ENCODE measurements around the gene STX1B. TPM values are rescaled to one million over a fixed set of nuclear protein-coding genes. Genes with fewer than 3 reads are reported as not detected.
"Not testable (repeated sequence)": the region's sequence is repeated elsewhere in the genome, so short reads cannot be mapped to it uniquely, and the experiment has no call there.

The STX1B gene
- total and polyA plus RNA-seq, 2 donors (not counting 3 experiments of a cell fraction or from before 2014, with no cell fraction given): 0.11 to 0.14 TPM

DNA sequence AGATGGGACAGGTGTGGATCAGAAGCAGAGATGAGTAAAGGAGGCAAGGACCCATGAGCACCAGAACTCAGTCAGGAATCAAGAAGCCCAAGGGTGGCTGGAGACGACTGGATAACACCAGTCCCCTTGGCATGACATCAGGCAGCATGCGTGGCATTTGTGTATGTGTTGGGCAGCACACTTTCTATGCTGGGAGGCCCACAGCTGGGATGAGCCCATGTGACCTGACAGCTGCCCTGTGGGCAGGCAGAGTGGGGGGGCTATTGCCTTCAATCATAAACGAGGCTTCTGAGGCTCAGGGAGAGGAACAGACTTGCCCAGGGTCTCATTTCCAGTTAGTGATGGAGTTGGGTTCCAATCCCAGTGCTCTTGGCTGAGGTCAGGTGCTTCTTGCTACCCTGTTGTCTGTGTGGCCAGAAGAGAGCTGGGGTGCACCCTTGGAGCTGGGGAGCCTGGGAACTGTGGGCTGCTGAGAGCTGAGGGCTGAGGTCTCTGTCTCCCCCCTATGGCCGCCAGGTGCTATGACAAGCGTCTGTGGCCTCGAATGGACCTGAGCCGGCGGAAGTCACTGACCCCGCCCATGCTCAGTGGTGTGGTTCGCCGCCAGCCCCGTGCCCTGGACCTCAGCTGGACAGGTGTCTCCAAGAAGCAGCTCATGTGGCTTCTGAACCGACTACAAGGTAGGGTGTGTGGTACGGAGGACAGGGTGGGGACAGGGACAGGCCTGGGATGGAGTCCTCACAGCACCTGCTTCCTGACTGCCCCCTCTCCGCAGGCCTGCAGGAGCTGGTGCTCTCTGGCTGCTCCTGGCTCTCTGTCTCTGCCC lies 68.6 kb downstream of the STX1B start:
- Histone ChIP-seq H3K4me1 (ENCODE audit: control insufficient read depth, extremely low read depth, insufficient read depth, low read length) (peaks cover 2% of the 10 kb centered on the region), H3K9me3 (replicated peaks; ENCODE audit: control insufficient read depth, insufficient read depth, low read length) (no peaks in the 10 kb centered on the region), H2AFZ (ENCODE audit: low read depth, low read length) (no peak overlapping the region), H3K4me3 (replicated peaks in 1 of 3; ENCODE audit: insufficient read depth in 1 of 3, low read depth in 1 of 3, low read length in 3 of 3) (no peak overlapping the region), H3K27me3 (ENCODE audit: control insufficient read depth in 2 of 2, insufficient read depth in 2 of 2, low read length in 2 of 2) (no peaks in the 10 kb centered on the region), H3K9me1 (replicated peaks; ENCODE audit: control insufficient read depth, extremely low read depth, insufficient read depth, low read length) (no peaks in the 10 kb centered on the region), H3K36me3 (ENCODE audit: control insufficient read depth in 2 of 2, extremely low read depth in 1 of 2, insufficient read depth in 2 of 2, low read length in 2 of 2) (peaks cover 4 to 30% of the 10 kb centered on the region in 2 experiments), H3K27ac (ENCODE audit: insufficient read depth, low read depth, low read length) (no peak overlapping the region), H3K4me2 (ENCODE audit: insufficient read depth, low read length) (no peak overlapping the region), H3K9ac (replicated peaks; ENCODE audit: extremely low read depth, insufficient read depth, low read length) (no peak overlapping the region), H4K20me1 (replicated peaks; ENCODE audit: control insufficient read depth, extremely low read depth, insufficient read depth, low read length) (no peaks in the 10 kb centered on the region), H3K79me2 (ENCODE audit: control insufficient read depth, insufficient read depth, low read length) (no peaks in the 10 kb centered on the region)
- BruUV-seq (replicated peaks): no TSS peak
- TF ChIP-seq POLR2A (IDR thresholded peaks at IDR 0.05; ENCODE audit: low read depth, low read length): no peak
- TF ChIP-seq, protein P1, sequence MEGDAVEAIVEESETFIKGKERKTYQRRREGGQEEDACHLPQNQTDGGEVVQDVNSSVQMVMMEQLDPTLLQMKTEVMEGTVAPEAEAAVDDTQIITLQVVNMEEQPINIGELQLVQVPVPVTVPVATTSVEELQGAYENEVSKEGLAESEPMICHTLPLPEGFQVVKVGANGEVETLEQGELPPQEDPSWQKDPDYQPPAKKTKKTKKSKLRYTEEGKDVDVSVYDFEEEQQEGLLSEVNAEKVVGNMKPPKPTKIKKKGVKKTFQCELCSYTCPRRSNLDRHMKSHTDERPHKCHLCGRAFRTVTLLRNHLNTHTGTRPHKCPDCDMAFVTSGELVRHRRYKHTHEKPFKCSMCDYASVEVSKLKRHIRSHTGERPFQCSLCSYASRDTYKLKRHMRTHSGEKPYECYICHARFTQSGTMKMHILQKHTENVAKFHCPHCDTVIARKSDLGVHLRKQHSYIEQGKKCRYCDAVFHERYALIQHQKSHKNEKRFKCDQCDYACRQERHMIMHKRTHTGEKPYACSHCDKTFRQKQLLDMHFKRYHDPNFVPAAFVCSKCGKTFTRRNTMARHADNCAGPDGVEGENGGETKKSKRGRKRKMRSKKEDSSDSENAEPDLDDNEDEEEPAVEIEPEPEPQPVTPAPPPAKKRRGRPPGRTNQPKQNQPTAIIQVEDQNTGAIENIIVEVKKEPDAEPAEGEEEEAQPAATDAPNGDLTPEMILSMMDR (IDR thresholded peaks at IDR 0.05; ENCODE audit: extremely low read depth in 1 of 2, insufficient read depth in 1 of 2, low read depth in 1 of 2, low read length in 2 of 2): peak; percentile 90 to 96
- TF ChIP-seq, protein P2, sequence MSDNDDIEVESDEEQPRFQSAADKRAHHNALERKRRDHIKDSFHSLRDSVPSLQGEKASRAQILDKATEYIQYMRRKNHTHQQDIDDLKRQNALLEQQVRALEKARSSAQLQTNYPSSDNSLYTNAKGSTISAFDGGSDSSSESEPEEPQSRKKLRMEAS (IDR thresholded peaks at IDR 0.05; ENCODE audit: insufficient read depth, insufficient read length): no peak
- dilution Hi-C loops (cut with MboI; ENCODE audit: extremely low pct_ligation_motif_present, low sequenced_read_pairs) (no loop called here), intact Hi-C loops (cut with micrococcal nuclease) (loop anchor here (1.0 kb wide), 2 partner anchors 20 to 98 kb away; no protein-coding TSS in a partner anchor)
- DNase-seq (ENCODE audit: low read depth, low spot score): peak; percentile 75
- FAIRE-seq: peak; percentile 85
- CTCF ChIA-PET: interaction anchor here (0.9 to 6.7 kb wide), 12 partner anchors 9 to 927 kb away, joined by 3 to 60 read pairs (median 4); partner anchors contain the start of genes FBXL19 and ZNF629
- POLR2A ChIA-PET: interaction anchor here (0.6 to 1.6 kb wide), 2 partner anchors 11 to 241 kb away, joined by 3 read pairs; no protein-coding TSS in a partner anchor

DNA sequence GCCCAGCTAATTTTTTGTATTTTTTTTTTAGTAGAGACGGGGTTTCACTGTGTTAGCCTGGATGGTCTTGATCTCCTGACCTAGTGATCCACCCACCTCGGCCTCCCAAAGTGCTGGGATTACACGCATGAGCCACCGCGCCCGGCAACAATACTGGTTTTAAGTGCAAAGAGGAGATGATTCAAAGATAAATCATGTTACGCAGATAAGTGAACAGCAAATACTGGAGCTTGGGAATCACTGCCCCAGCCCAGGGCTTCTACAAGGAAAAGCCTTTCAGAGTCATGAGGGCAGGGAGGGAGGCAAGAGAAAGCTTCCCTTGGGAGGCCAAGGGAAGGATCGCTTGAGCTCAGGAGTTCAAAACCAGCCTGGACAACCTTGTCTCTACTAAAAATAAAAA lies 70.9 kb downstream of the STX1B start:
- BruUV-seq (replicated peaks); H3K79me2 ChIP-seq (ENCODE audit: control insufficient read depth, insufficient read depth, low read length); H3K9me1 ChIP-seq (replicated peaks; ENCODE audit: control insufficient read depth, extremely low read depth, insufficient read depth, low read length); H3K4me3 ChIP-seq (replicated peaks in 1 of 3; ENCODE audit: insufficient read depth in 1 of 3, low read depth in 1 of 3, low read length in 3 of 3); FAIRE-seq; H3K9ac ChIP-seq (replicated peaks; ENCODE audit: extremely low read depth, insufficient read depth, low read length); dilution Hi-C loops (cut with MboI; ENCODE audit: extremely low pct_ligation_motif_present, low sequenced_read_pairs); H3K4me1 ChIP-seq (ENCODE audit: control insufficient read depth, extremely low read depth, insufficient read depth, low read length); H3K9me3 ChIP-seq (replicated peaks; ENCODE audit: control insufficient read depth, insufficient read depth, low read length); DNase-seq (ENCODE audit: low read depth, low spot score); intact Hi-C loops (cut with micrococcal nuclease); H3K4me2 ChIP-seq (ENCODE audit: insufficient read depth, low read length); H3K27ac ChIP-seq (ENCODE audit: insufficient read depth, low read depth, low read length); H4K20me1 ChIP-seq (replicated peaks; ENCODE audit: control insufficient read depth, extremely low read depth, insufficient read depth, low read length); H2AFZ ChIP-seq (ENCODE audit: low read depth, low read length); H3K27me3 ChIP-seq (ENCODE audit: control insufficient read depth in 2 of 2, insufficient read depth in 2 of 2, low read length in 2 of 2); POLR2A ChIA-PET: not testable (repeated sequence)
- peaks cover 7 to 31% of the 10 kb centered on the region in 2 experiments for H3K36me3 ChIP-seq (ENCODE audit: control insufficient read depth in 2 of 2, extremely low read depth in 1 of 2, insufficient read depth in 2 of 2, low read length in 2 of 2)
- CTCF ChIA-PET: interaction anchor here (1.5 to 6.7 kb wide), 2 partner anchors 11 to 95 kb away, joined by 3 to 60 read pairs; no protein-coding TSS in a partner anchor

Small RNAs within 50 kb of the gene (small RNA-seq; reads per million reads assigned to genes)
- 1.1 reads per million for gene AC135048.1 (ENCODE audit: insufficient read depth, insufficient read length, low read depth, low replicate concordance)

Other genes with a start within 250 kb of the STX1B start
- gene CFAP119, start 248.6 kb downstream of the STX1B start, total RNA-seq: 6.5 and 7.2 TPM in 2 replicates
- gene CFAP119, start 248.6 kb downstream of the STX1B start, polyA plus RNA-seq: 9.5 and 13.7 TPM in 2 replicates
- 97.0 and 102 TPM in 2 replicates for gene RNF40, start 248.3 kb downstream of the STX1B start, total RNA-seq
- 60.5 and 67.6 TPM in 2 replicates for gene RNF40, start 248.3 kb downstream of the STX1B start, polyA plus RNA-seq
- 11.2 and 11.7 TPM in 2 replicates for gene ZNF629, start 223.4 kb downstream of the STX1B start, total RNA-seq
- gene ZNF629, start 223.4 kb downstream of the STX1B start, polyA plus RNA-seq: 5.2 and 5.6 TPM in 2 replicates
- gene BCL7C, start 116.6 kb downstream of the STX1B start, total RNA-seq: 38.3 and 39.5 TPM in 2 replicates
- gene BCL7C, start 116.6 kb downstream of the STX1B start, polyA plus RNA-seq: 30.2 and 33.7 TPM in 2 replicates
- 1.4 and 1.5 TPM in 2 replicates for gene CTF1, start 114.0 kb downstream of the STX1B start, total RNA-seq
- 4.3 and 4.7 TPM in 2 replicates for gene CTF1, start 114.0 kb downstream of the STX1B start, polyA plus RNA-seq
- gene FBXL19, start 87.1 kb downstream of the STX1B start, total RNA-seq: 37.3 and 38.0 TPM in 2 replicates
- gene FBXL19, start 87.1 kb downstream of the STX1B start, polyA plus RNA-seq: 22.1 and 29.5 TPM in 2 replicates
- 17.0 and 17.6 TPM in 2 replicates for gene ORAI3, start 61.6 kb downstream of the STX1B start, total RNA-seq
- gene ORAI3, start 61.6 kb downstream of the STX1B start, polyA plus RNA-seq: 25.4 and 33.9 TPM in 2 replicates
- gene SETD1A, start 52.9 kb downstream of the STX1B start, total RNA-seq: 21.3 and 25.6 TPM in 2 replicates
- gene SETD1A, start 52.9 kb downstream of the STX1B start, polyA plus RNA-seq: 3.4 and 3.5 TPM in 2 replicates
- gene HSD3B7, start 25.4 kb downstream of the STX1B start, total RNA-seq: 2.9 and 3.5 TPM in 2 replicates
- gene HSD3B7, start 25.4 kb downstream of the STX1B start, polyA plus RNA-seq: 4.8 and 6.3 TPM in 2 replicates
- 60.7 and 65.2 TPM in 2 replicates for gene STX4, start 22.9 kb upstream of the STX1B start, total RNA-seq
- 49.4 and 49.5 TPM in 2 replicates for gene STX4, start 22.9 kb upstream of the STX1B start, polyA plus RNA-seq
- 11.6 and 13.3 TPM in 2 replicates for gene ZNF668, start 63.6 kb upstream of the STX1B start, total RNA-seq
- gene ZNF668, start 63.6 kb upstream of the STX1B start, polyA plus RNA-seq: 11.8 and 14.4 TPM in 2 replicates
- gene ZNF646, start 63.8 kb upstream of the STX1B start, total RNA-seq: 13.1 and 15.9 TPM in 2 replicates
- gene ZNF646, start 63.8 kb upstream of the STX1B start, polyA plus RNA-seq: 4.1 and 5.9 TPM in 2 replicates
- gene PRSS53, start 78.3 kb upstream of the STX1B start, total RNA-seq: 2.8 and 4.5 TPM in 2 replicates
- gene PRSS53, start 78.3 kb upstream of the STX1B start, polyA plus RNA-seq: 3.5 and 4.6 TPM in 2 replicates
- gene VKORC1, start 84.2 kb upstream of the STX1B start, total RNA-seq: 91.8 and 93.5 TPM in 2 replicates
- gene VKORC1, start 84.2 kb upstream of the STX1B start, polyA plus RNA-seq: 586 and 728 TPM in 2 replicates
- 56.5 and 57.8 TPM in 2 replicates for gene BCKDK, start 97.7 kb upstream of the STX1B start, total RNA-seq
- gene BCKDK, start 97.7 kb upstream of the STX1B start, polyA plus RNA-seq: 78.3 and 96.7 TPM in 2 replicates
- 42.1 and 42.8 TPM in 2 replicates for gene KAT8, start 107.0 kb upstream of the STX1B start, total RNA-seq
- 30.7 and 33.3 TPM in 2 replicates for gene KAT8, start 107.0 kb upstream of the STX1B start, polyA plus RNA-seq
- not detected in 2 replicates for gene PRSS8, start 125.1 kb upstream of the STX1B start, total RNA-seq
- gene PRSS8, start 125.1 kb upstream of the STX1B start, polyA plus RNA-seq: 0.11 and 0.12 TPM in 2 replicates
- not detected in 2 replicates for gene PRSS36, start 139.4 kb upstream of the STX1B start, total RNA-seq
- gene PRSS36, start 139.4 kb upstream of the STX1B start, polyA plus RNA-seq: 0.57 and 0.73 TPM in 2 replicates
- 569 and 574 TPM in 2 replicates for gene FUS, start 169.5 kb upstream of the STX1B start, total RNA-seq
- gene FUS, start 169.5 kb upstream of the STX1B start, polyA plus RNA-seq: 191 and 307 TPM in 2 replicates
- gene PYCARD, start 192.1 kb upstream of the STX1B start, total RNA-seq: 19.1 and 23.0 TPM in 2 replicates
- gene PYCARD, start 192.1 kb upstream of the STX1B start, polyA plus RNA-seq: 40.1 and 58.9 TPM in 2 replicates
- not detected in 2 replicates for gene TRIM72, start 203.5 kb upstream of the STX1B start, total RNA-seq
- gene TRIM72, start 203.5 kb upstream of the STX1B start, polyA plus RNA-seq: not detected in 2 replicates
- not detected in 2 replicates for gene PYDC1, start 206.5 kb upstream of the STX1B start, total RNA-seq
- gene PYDC1, start 206.5 kb upstream of the STX1B start, polyA plus RNA-seq: not detected in 2 replicates
- gene ITGAM, start 249.3 kb upstream of the STX1B start, total RNA-seq: not detected in 2 replicates
- not detected in 2 replicates for gene ITGAM, start 249.3 kb upstream of the STX1B start, polyA plus RNA-seq

Measured in endothelial cell of umbilical vein (primary cell).